C4-2B (cell line): ENCODE measurements around the gene COL23A1.

ENCODE experiments used
- ZFX ChIP-seq: fragments of 450-650 bp; IDR thresholded peaks from 2 replicates; pipeline ENCODE4 v1.6.1; 2017
- TF ChIP-seq, protein P1 (sequence below): fragments of 450-650 bp; conservative IDR thresholded peaks from 2 replicates; pipeline ENCODE4 v1.5.1; 2017; ENCODE audit warnings: mild to moderate bottlenecking

DNA sequence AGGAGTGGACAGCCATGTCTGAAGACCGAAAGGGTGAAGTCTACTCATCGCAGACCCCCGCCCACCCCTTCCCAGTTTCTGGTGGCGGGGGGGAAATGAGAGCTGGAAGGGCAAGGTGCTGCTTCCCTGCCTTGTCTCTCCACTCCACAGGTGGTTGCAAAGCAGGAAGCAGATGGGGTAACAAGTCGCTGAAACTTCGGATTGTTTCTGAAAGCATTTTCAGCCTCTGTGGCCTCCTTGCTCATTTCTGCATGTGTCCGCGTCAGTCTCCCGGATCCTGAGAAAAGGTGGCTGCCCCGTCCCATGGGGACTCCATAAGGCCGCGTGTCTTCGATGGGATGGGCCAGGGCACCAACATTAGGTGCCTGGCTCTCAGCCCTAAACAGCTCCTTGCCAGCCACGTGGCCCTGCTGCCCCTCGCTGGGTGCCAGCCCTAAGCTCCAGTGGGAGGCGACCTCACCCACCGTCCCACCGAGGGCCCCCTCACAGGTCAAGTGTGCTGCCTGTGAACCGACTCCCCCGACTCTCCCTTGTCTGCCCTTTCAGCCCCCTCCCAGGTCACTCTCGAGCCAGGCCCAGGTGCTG is 358.6 kb downstream of the COL23A1 start:
- TF ChIP-seq, protein P1, sequence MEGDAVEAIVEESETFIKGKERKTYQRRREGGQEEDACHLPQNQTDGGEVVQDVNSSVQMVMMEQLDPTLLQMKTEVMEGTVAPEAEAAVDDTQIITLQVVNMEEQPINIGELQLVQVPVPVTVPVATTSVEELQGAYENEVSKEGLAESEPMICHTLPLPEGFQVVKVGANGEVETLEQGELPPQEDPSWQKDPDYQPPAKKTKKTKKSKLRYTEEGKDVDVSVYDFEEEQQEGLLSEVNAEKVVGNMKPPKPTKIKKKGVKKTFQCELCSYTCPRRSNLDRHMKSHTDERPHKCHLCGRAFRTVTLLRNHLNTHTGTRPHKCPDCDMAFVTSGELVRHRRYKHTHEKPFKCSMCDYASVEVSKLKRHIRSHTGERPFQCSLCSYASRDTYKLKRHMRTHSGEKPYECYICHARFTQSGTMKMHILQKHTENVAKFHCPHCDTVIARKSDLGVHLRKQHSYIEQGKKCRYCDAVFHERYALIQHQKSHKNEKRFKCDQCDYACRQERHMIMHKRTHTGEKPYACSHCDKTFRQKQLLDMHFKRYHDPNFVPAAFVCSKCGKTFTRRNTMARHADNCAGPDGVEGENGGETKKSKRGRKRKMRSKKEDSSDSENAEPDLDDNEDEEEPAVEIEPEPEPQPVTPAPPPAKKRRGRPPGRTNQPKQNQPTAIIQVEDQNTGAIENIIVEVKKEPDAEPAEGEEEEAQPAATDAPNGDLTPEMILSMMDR, result no peak
- no peak for TF ChIP-seq ZFX
